Stimulated activated CD8-positive, alpha-beta memory T cell treated with anti-CD3 and anti-CD28 coated beads, Interleukin-12 subunit alpha, Interleukin-12 subunit beta, amount 100 ng/mL, for 24 hours (primary cell): Measurements from ENCODE around the gene PFKL.
"Not testable (repeated sequence)": the region's sequence is repeated elsewhere in the genome, so short reads cannot be mapped to it uniquely, and the experiment has no call there.

Experiments
- DNase-seq: peaks from one replicate; pipeline ENCODE4 v3.0.0-alpha.2; 2020; ENCODE audit errors: extremely low read depth

PFKL gene

DNA sequence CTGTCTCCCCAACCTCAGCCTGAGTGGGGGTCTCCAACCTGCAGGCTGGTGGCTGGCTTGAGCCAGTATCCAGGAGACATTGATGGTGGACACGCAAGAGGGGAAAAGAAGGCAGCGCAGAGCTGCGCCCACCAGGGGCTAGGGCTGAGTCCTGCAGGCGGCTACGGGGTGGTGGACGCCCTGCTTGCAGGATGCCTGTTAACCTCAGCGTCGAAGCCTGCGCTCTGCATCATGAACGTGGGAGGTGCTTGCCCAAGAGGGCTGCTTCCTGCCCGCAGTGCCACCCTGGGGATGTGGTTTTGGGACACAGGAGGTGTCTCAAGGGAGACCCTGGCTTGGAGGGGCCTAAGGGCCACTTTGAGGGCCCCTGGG is 27.7 kb downstream of the PFKL start:
- DNase-seq, result no peak

DNA sequence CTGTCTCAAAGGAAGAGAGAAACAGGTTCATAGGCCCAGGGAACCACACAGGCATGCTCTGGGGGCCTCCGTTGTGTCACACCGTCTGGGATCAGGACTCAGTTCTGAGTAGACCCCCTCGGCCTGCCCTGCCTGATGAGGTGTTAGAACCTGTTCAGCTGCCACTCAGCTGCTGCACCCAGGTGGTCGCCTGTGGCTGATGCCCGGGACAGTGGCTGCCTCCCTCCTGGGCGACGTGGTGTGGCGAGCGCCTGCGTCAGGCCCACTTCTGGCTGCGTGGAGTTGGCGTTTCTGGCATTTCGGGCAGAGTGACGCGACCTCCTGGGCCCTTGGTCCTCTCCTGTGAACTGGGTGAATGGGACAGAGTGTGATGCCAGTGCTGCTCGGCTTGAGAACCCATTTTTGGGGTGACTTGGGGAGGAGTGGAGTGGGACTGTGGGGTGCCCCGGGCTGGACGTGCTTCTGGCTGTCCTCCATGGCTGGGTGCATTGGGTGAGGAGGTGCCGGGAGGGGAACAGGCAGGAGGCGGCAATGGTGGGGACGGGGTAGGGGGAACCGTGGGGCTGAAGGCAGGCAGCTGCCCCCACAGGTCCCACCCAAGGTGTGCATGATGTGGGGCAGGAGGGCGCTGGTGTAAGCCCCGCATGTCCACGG is 28.5 kb downstream of the PFKL start:
- no peak for DNase-seq

GRCh38 chr21:44329086-44329889 is 29.4 kb downstream of the PFKL start:
- no peak for DNase-seq

GRCh38 chr21:44329971-44330681 is 30.3 kb downstream of the PFKL start:
- DNase-seq, result no peak

- DNase-seq, result no peak
Observed at GRCh38 chr21:44330698-44331097, 30.8 kb downstream of the PFKL start.

DNA sequence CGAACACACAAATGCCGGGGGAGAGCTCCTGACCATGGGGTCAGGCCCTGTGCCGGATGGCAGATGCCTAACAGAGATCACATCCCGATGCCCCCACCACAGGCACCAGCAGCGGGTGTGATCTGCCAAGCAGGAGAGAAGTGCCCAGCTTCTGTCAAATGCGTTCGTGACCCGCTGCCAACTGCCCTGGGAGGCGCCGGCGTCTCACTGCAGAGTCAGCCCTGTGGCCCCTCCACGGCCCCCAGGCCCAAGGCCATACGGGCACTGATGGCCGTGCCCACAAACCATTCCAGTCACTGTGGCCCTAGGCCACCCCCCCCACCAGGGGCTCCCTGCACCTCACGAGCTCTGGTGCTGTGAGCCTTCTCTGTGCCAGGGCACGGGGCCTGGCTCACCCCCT is 31.4 kb downstream of the PFKL start:
- DNase-seq, result no peak

GRCh38 chr21:44331650-44332307 is 31.9 kb downstream of the PFKL start:
- no peak for DNase-seq

- no peak for DNase-seq
Observed at GRCh38 chr21:44332383-44332782, 32.5 kb downstream of the PFKL start.

DNA sequence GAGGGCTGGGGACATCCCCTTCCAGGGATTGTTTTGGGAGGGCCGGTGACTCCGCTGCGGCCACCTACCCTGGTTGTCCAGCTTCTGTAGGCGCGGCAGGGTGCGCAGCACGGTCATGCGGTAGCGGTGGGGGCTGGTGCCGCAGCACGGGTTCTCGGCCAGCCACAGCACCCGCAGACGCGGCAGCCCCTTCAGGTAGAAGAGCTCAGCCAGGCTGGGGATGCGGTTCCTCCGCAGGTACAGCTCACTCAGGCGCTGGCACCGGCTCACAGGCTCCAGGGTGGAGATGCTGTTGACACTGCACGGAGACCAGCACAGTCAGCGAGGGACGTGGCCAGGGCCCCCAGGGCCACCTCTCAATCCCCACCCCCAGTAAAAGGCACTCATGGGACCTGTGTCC is 33.1 kb downstream of the PFKL start:
- no peak for DNase-seq

DNA sequence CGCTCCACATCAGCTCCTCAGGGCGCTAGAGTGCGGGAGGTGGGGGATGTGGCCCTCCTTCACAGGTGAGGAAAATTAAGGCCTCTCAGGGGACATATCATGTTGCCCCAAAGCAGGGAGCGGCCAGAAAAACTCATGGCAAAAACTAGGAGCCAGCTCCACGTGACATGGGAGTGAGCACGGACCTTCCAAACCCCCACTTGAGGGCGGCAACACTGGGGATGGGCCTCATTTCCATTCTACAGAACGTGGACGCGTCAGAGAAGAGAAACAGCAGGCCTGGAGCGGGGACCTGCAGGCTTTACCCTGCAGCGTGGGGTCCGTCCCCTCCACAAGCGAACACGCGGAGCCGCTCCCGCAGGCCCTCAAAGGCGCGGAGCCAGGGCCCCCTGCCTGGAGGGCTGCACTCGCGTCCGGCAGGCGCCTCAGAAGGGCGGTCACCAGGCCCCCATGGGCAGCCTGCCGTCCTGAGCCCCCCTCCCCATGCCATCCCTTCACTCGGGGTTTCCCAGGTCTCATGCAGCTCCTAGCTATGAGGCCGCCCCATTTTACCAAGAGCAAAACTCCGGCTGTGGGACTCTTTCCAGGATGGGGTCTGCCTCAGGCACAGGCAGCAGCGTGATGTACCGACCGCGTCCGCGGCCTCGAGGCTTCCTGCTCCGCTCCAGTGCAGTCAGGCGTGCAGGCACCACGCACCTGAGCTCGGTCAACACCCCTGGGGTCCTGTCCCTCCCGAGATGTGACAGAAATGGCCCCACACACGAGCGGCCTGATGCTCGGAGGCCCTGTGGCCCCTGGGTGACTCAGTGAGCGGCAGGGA is 33.9 kb downstream of the PFKL start:
- DNase-seq, result no peak

GRCh38 chr21:44334329-44335030 is 34.6 kb downstream of the PFKL start:
- no peak for DNase-seq

- no peak for DNase-seq
Observed at GRCh38 chr21:44335266-44336059, 35.6 kb downstream of the PFKL start.

- no peak for DNase-seq
Observed at GRCh38 chr21:44337449-44337848, 37.6 kb downstream of the PFKL start.

DNA sequence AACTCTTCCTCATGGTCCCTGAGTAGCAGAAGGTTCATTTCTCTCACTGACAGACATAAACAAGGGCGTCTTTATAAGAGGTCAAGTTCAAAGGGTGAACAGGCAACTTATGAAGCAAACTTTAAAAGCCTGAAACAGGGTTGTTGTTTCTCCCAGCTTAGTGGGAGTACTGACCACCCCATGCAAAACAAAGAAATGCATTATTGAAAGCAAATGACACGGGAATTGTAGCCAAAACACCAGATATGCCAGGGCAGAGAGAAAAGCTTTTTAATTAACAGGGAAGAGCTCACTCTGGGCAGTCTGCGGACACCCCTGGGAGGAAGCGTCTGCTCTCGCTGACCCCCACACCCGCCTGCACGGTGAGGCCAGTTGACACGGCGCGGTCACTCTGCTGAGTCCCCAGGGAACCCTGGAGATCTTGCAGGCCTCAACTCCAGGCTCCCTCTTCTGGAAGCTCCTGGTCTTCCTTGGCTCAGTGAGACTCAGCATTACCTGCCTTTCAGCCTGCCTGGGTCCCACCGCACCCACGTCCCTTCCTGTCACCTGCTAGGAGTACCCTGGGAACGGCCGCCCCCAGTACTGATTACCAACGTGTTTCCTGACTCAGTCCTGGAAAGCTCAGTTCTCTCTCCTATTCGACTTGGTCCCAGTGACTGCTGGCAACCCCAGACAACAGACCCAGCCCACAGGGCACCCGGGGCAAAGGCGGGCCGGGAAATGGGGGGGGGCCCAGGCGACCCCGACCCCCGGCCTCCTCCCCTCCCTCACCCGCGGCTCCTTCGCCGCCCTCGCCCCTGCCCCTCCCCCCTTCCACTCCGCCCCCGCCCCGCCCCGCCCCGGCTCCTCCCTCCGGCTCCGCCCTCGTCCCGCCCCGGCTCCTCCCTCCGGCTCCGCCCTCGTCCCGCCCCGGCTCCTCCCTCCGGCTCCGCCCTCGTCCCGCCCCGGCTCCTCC is 38.4 kb downstream of the PFKL start:
- no peak for DNase-seq

DNA sequence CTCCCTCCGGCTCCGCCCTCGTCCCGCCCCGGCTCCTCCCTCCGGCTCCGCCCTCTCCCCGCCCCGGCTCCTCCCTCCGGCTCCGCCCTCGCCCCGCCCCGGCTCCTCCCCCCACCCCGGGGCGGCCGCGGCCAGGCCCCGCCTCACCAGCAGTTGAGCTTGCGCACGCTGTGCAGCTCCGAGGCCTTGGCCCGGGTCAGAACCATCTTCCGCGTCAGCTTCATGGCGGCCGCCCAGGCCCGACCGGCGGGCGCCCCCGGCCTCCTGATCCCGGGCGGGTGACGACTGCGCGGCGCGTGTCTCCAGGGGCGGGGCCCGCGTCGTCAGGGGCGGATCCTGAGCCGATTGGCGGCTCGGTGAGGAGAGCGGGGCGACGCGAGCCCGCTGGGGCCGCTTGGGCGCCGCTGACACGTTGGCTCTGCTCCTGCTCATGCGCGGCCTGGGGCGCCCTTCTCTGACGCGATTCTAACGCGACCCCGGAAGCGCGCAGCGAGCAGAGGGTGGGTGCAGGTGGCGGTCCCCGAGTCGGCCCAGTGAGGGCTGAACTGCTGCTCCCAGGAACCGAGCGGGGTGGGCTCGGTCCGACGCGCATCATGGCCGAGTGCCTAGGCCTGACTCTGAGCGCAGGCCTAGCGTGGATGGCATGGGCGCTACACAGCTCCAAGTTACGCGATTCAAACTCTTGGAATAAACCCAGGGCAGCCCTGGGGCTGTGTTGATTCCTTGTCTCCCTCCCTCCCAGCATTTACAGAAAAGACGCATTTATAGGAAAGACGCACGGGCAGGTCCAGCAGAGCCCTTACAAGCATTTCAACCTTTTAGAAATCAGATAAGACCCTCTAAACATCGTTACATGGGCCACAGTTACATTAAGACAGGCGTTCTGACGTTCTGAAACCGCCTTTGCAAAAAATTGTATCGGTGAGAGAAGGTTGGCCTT is 39.4 kb downstream of the PFKL start, which contains the start of gene CFAP410:
TSS of gene CFAP410 (minus strand) at position 420 of the 940 bp plus-strand sequence. CDS start at position 224, 196 bp downstream.
- DNase-seq, result peak; percentile 88

GRCh38 chr21:44341726-44342458 is 42.0 kb downstream of the PFKL start:
- DNase-seq, result not testable (repeated sequence)

- not testable (repeated sequence) for DNase-seq
Observed at GRCh38 chr21:44342981-44343380, 43.1 kb downstream of the PFKL start.
